Endothelial cell of hepatic sinusoid (primary cell): ENCODE data around the gene ZNF426.
"Not testable (repeated sequence)": the region's sequence is repeated elsewhere in the genome, so short reads cannot be mapped to it uniquely, and the experiment has no call there.

ENCODE experiments used
- in situ Hi-C: cut with HindIII; loops from 2 replicates; pipeline ENCODE4 v1.10.0; 2017; ENCODE audit warnings: low sequenced_read_pairs

The ZNF426 gene

DNA sequence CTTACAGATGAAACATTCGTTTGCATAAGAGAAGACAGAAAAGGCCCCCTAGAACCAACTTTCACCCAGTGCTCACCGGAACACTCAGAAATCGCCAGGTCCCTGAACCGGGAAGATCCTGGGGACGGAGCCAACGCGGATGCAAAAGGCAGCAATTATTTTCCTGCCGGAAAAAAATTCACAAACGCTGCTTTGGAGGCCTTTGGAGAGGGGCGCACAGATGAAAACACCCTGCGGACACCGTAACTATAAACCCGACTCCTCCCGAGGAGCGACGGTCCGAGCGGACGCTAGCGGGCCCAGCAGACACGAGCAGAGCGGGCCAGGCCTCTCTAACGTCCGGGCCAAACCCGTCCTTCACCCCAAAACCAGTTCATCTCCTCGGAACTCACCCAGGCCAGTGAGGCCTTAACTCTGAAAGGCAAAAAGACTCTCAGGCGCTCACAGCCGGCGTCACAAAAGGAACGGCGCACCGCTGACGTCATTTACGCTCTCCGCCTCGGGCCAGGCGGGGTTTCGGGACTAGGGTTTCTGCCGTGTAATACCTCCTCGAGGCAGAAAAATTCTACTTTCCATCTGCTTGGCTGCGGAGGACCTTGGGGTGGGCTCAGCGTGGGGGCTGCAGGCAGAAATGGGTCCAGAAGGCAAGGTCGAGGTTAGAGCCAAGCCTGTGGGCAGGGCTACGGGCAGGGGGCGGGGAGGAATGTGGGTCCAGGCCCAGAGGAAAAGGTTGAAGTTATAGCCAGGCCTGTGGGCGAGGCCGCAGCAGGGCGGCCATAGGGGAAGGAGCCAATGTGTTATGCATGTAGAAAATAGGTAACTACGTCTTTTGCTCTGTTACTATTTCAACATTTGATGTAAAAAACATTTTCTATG, at the start of gene ZNF426:
TSS of gene ZNF426 (minus strand) at position 463 of the 876 bp plus-strand sequence. CDS start 2,413 bp downstream, outside the sequence.
- in situ Hi-C loops: no loop called here

DNA sequence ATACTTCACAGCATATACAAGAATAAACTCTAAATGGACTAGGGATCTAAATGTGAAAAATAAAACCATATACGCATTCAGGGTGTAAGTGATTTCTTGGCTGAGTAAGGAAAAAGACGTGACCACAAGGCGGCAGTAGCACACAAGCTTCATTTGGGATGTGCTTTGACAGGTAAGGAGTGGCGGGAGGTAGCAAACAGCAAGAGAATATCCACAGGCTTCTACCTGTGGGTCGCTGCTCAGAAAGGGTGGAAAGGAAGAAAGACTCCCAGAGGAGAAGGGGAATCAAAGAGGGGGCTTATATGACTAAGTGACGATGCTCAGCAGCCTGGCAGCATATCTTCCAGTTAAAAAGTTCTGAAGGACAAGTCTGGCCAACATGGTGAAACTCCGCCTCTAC, 48.3 kb upstream of the ZNF426 start:
- in situ Hi-C loops: no loop called here

DNA sequence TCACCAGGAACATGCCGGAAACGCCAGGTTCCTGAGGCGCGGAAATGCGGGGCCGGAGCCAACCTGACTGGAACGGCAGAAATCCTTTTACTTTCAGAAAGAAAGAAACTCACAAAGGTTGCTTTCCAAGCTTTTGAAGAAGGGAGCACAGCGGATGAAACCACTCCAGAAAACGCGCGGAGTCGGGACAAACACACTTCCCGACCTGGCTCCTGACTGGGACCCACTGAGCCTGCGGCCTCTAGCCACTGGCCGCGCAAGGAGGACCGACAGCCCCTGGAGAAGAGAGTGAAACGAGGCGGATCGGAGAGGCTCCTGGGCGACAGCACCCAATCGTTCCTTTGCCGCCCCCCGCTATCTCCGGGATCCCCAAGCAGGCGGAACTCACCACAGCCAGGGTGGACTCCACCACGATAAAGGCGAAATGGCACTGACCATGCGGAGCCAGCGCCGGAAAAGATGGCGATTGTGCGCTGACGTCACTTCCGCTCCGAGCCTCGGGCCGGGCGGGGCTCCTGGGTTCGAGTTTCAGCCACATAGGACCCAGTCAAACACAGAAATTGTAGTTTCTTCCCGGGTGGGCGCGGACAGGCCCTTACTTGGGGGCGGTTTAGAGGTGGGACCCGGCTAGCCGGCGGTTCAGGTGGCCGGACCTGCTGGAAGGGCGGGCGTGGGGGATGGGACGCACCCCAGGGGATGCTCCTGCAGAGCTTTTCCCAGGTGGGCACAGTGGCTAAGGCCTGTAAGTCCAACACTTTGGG, 45.8 kb upstream of the ZNF426 start, which contains the start of gene ZNF121:
TSS of gene ZNF121 (minus strand) at position 432 of the 761 bp plus-strand sequence. CDS start 16,407 bp downstream, outside the sequence.
- in situ Hi-C loops: no loop called here

- in situ Hi-C loops: not testable (repeated sequence)
Measured at GRCh38 chr19:9582081-9582725, 43.8 kb upstream of the ZNF426 start.

GRCh38 chr19:9580728-9581127, 42.3 kb upstream of the ZNF426 start:
- in situ Hi-C loops: no loop called here

- in situ Hi-C loops: no loop called here
Measured at GRCh38 chr19:9570255-9570654, 31.8 kb upstream of the ZNF426 start.

- in situ Hi-C loops: no loop called here
Measured at GRCh38 chr19:9566729-9567128, 28.3 kb upstream of the ZNF426 start.

DNA sequence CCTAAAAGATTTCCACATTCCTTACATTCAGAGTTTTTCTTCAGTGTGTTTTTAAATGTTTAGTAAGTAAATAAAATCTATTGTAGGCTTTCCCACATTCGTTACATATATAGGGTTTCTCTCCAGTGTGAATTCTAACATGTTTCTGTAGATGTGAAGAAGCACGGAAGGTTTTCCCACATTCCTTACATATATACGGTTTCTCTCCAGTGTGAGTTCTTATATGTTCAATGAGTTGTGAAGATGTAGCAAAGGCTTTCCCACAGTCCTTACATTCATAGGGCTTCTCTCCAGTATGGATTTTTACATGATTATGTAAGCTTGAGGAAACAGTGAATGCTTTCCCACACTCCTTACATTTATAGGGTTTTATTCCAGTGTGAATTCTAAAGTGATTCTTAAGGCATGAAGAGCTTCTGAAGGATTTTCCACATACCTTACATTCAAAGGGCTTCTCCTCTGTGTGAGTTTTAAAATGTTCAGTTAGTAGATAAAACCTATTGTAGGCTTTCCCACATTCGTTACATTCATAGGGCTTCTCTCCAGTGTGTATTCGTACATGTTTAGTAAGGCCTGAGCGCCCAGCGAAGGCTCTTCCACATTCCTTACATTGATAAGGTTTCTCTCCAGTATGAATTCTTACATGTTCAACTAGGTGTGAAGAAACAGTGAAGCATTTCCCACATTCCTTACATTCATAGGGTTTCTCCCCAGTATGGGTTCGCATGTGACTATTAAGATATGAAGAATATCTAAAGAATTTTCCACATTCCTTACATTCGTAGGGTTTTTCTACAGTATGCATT, 27.7 kb upstream of the ZNF426 start:
- in situ Hi-C loops: no loop called here

GRCh38 chr19:9552536-9553274, 14.3 kb upstream of the ZNF426 start:
- in situ Hi-C loops: no loop called here

- in situ Hi-C loops: no loop called here
Measured at GRCh38 chr19:9547870-9548269, 9.4 kb upstream of the ZNF426 start.

- in situ Hi-C loops: not testable (repeated sequence)
Measured at GRCh38 chr19:9541281-9541680, 2.8 kb upstream of the ZNF426 start.

DNA sequence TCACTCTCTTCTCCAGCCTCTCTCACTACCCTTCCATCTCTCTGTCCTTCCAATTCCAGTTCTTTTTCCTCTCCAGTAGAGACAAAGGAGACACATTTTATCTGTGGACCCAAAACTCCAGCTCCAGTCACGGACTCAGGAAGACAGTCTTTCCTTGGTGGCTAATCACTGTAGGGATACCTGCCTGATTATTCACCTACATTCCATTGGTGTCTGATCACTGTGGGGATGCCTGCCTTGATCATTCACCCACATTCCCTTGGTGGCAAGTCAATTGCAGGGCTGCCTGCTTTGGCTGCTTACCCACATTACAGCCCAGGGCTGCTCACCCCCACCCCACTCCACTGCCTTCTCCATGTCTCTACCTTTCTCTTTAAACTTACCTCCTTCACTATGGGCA, 1.5 kb upstream of the ZNF426 start:
- in situ Hi-C loops: not testable (repeated sequence)

- in situ Hi-C loops: not testable (repeated sequence)
Measured at GRCh38 chr19:9539201-9539600, 756 bp upstream of the ZNF426 start.

GRCh38 chr19:9535934-9536333, 2.5 kb downstream of the ZNF426 start:
- in situ Hi-C loops: no loop called here

GRCh38 chr19:9531933-9532332, 6.5 kb downstream of the ZNF426 start:
- in situ Hi-C loops: no loop called here

DNA sequence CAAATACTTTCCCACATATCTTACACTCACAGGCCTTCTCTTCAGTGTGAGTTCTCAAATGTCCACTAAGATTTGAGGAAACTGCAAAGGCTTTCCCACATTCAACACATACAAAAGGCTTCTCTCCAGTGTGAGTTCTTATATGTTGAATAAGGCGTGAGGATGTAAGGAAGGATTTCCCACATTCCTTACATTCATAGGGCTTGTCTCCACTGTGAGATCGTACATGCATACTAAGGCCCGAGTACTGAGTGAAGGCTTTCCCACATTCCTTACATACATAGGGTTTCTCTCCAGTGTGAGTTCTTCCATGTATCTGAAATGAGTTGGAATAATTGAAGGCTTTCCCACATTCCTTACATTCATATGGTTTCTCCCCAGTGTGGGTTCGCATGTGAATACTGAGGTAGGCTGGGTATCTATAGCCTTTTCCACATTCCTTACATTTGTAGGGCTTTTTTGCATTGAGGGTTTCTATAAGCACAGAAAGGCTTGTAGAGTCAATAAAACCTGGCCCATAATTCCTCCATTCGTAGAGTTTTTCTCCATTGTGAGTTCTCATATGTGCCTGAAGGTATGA, 9.6 kb downstream of the ZNF426 start:
- in situ Hi-C loops: no loop called here

- in situ Hi-C loops: loop anchor here (5.0 kb wide), 1 partner anchor 57 kb away; no protein-coding TSS in a partner anchor
Measured at GRCh38 chr19:9523885-9524474, 14.5 kb downstream of the ZNF426 start.

- in situ Hi-C loops: no loop called here
Measured at GRCh38 chr19:9507285-9507684, 31.2 kb downstream of the ZNF426 start.

DNA sequence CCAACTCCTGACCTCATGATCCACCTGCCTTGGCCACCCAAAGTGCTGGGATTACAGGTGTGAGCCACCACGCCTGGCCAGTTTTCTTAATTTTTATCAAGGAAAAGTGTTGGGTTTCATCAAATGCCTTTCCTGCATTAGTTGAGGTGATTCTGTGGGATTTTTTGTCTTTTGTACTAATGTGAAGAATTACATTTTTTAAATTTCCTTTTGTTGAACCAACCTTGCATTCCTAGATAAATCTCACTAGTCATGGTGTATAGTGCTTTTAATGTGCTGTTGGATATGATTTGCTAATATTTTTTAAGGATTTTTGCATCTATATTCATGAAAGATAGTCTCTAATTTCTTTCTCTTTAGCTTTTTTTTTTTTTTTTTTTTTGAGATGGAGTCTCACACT, 37.6 kb downstream of the ZNF426 start:
- in situ Hi-C loops: no loop called here
